Body of pancreas (tissue), 4 donors: ENCODE measurements around the gene TTC16. TPM values are rescaled to one million over a fixed set of nuclear protein-coding genes. Genes with fewer than 3 reads are reported as not detected.

Source experiments
- ATAC-seq: fragments of 150-250 bp; one replicate; pipeline ENCODE4 v1.9.1; 2016
- DNase-seq, 4 donors: peaks; one replicate each; pipeline ENCODE4 v3.0.0-alpha.2; 2019
- H3K27ac ChIP-seq, 4 donors: fragments of 200-600 bp; sonication (generic); 1 replicate in 3 of 4; 2 replicates in 1 of 4; pipeline versions ENCODE4 v1.5.1 to v1.6.1; 2016 to 2019; ENCODE audit warnings: mild to moderate bottlenecking in 1 of 4, mixed read lengths in 1 of 4, moderate library complexity in 1 of 4
- H3K27me3 ChIP-seq, 2 donors: fragments of 200-600 bp; sonication (generic); one replicate each; pipeline ENCODE4 v1.6.0; 2016; ENCODE audit warnings: mild to moderate bottlenecking in 1 of 2
- H3K36me3 ChIP-seq, 2 donors: fragments of 200-600 bp; sonication (generic); replicated peaks in 1 of 2; 2 replicates each; pipeline ENCODE4 v1.5.1; 2016; ENCODE audit warnings: low read depth in 2 of 2; ENCODE audit not compliant: insufficient read depth in 1 of 2
- H3K4me1 ChIP-seq: fragments of 200-600 bp; sonication (generic); one replicate; pipeline ENCODE4 v1.6.0; 2016
- H3K4me3 ChIP-seq, 2 donors: fragments of 200-600 bp; sonication (generic); 1 replicate in 1 of 2; 2 replicates in 1 of 2; pipeline ENCODE4 v1.5.1; 2016 to 2019
- H3K9me3 ChIP-seq, 3 donors: fragments of 200-600 bp; sonication (generic); 1 replicate in 2 of 3; 2 replicates in 1 of 3; pipeline ENCODE4 v1.5.1; 2016
- POLR2A ChIP-seq, 3 donors: fragments of 450-650 bp; IDR thresholded peaks; one replicate each; pipeline ENCODE4 v1.6.1; 2016; ENCODE audit warnings: antibody characterized with exemption in 3 of 3, mild to moderate bottlenecking in 2 of 3
- WGBS, 2 donors: methylation state at CpG; one replicate each; pipeline ENCODE4 v1.1.5; 2017; 5-methylcytosine and 5-hydroxymethylcytosine counted together
- intact Hi-C: fragments of 100-400 bp; cut with DNase I; formaldehyde crosslinking; loops from one replicate; pipeline ENCODE4 v1.15.1; 2023
- total RNA-seq, 2 donors: library from RNA; depleted of rRNA; stranded (reverse); fragments of >200 nt; gene quantifications; one replicate each; pipeline ENCODE4 v1.1.0, GENCODE V29; 2016
- TF ChIP-seq, protein P1 (sequence below), 7 experiments: fragments of 450-650 bp in 4 of 7; fragments of 200-600 bp in 3 of 7; sonication (generic) in 3 of 7; IDR thresholded peaks; one replicate each; pipeline ENCODE4 v1.5.1; 2016 to 2019; ENCODE audit warnings: antibody characterized with exemption in 7 of 7

Gene TTC16
- total RNA-seq, 2 donors from 2014 or later, result under 0.01 to 0.52 TPM

DNA sequence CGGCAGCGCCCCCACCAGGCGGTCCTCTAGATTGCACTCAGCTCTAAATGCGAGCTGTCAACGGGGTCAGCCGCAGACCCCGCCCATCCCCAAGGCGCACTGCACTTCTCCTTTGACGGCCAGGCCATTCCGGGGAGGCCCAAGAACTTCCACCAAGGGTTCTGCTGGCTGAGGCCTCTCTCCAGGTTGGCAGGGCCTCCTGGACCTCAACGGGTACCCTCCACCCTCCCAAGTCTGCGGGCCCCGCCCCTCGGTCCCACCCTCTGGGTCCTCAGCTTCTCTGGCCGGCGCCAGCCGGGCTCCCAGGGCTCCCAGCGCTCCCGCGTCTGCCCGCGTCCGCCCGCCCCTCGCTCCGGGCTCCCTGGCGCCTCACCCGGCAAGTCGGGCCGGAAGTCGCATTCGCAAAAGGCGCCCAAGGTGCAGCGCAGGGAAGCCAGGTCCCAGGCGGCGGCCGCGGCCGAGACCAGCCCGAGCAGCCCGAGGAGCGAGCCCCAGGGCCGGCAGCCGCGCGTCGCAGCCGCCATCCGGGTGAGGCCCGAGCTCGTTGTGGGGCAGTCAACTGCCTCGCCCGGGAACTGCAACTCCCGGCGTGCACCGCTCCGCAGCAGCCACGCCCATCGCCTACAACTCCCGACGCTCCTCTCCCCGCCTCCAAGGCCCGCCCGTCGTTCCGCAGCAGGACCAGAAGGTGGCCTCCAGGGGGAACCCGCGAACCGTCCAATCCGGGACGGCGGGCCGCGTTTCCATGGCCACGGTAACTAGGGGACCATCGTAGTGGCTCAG is 19.1 kb downstream of the TTC16 start, which contains the start of gene TOR2A:
Gene TOR2A, minus strand, starts transcription at position 548 of the 783 bp plus-strand sequence. Its CDS starts 24 bp downstream, at position 524.
- TF ChIP-seq, protein P1, sequence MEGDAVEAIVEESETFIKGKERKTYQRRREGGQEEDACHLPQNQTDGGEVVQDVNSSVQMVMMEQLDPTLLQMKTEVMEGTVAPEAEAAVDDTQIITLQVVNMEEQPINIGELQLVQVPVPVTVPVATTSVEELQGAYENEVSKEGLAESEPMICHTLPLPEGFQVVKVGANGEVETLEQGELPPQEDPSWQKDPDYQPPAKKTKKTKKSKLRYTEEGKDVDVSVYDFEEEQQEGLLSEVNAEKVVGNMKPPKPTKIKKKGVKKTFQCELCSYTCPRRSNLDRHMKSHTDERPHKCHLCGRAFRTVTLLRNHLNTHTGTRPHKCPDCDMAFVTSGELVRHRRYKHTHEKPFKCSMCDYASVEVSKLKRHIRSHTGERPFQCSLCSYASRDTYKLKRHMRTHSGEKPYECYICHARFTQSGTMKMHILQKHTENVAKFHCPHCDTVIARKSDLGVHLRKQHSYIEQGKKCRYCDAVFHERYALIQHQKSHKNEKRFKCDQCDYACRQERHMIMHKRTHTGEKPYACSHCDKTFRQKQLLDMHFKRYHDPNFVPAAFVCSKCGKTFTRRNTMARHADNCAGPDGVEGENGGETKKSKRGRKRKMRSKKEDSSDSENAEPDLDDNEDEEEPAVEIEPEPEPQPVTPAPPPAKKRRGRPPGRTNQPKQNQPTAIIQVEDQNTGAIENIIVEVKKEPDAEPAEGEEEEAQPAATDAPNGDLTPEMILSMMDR (IDR thresholded peaks at IDR 0.05), result peak; percentile 92 to 99 (median 99)
- TF ChIP-seq POLR2A (IDR thresholded peaks at IDR 0.05), result peak; percentile 77 to 80 (median 77)
- intact Hi-C loops, result loop anchor here (5.0 to 10.0 kb wide), 5 partner anchors 47 to 197 kb away; partner anchors contain the start of genes AK1 and PIP5KL1
- no peaks in the 10 kb centered on the region for H3K27me3 ChIP-seq
- H3K27ac ChIP-seq, result peak within 1 kb of the TSS; percentile 81 to 99 (median 93)
- ATAC-seq (peak; percentile 95), DNase-seq (peak; percentile 97 to 98 (median 98))
- WGBS, 2 donors, result 0% methylated on average over 8 to 68 of the region's 76 CpGs
- H3K9me3 ChIP-seq, result no peaks in the 10 kb centered on the region
- no peaks in the 10 kb centered on the region for H3K36me3 ChIP-seq
- H3K4me3 ChIP-seq, result peak within 1 kb of the TSS; percentile 63 to 70
- H3K4me1 ChIP-seq, result peaks cover 7% of the 10 kb centered on the region

DNA sequence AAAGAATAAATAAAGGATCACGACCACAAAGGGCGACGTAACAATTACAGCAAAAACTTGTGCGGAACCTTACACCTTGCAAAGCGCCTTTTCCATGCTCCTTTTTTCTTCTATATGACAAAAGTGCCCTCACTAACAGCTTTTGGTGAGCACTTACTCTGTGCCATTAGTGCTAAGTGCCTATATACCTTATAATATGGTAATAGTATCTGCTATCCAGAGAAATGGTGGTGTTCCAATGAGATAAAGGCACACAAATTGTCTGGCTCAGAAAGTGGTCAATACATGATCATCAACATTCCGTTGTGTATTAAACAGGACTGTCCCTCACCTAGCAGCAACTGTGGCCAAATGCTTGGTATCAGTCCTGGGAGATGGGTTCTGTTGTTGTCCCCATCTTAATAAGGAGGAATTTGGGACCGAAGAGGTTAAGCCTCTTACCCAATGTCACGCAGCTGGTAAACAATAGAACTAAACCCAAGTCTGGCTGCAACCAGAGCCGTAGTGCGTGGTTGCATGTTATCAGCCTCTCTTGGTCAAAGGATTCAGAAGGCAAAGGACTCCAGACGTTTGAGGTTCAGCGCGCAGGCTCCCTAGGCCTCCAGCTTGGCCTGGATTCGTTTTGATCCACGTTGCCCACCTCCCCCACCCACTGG is 19.8 kb downstream of the TTC16 start:
- no peaks in the 10 kb centered on the region for H3K36me3 ChIP-seq
- H3K27me3 ChIP-seq, result no peaks in the 10 kb centered on the region
- H3K4me1 ChIP-seq, result peaks cover 7% of the 10 kb centered on the region
- H3K4me3 ChIP-seq, result no peak overlapping the region
- H3K9me3 ChIP-seq, result no peaks in the 10 kb centered on the region
- WGBS, 2 donors, result 20 to 21% methylated on average over 12 to 15 of the region's 15 CpGs
- H3K27ac ChIP-seq, result peak overlapping the region in 2 of 4 donors; percentile 93 to 99
- ATAC-seq, result no peak
- no peak for TF ChIP-seq POLR2A (IDR thresholded peaks at IDR 0.05)
- TF ChIP-seq, protein P1 (IDR thresholded peaks at IDR 0.05), result no peak
- intact Hi-C loops, result loop anchor here (5.0 to 10.0 kb wide), 2 partner anchors 139 to 197 kb away; partner anchors contain the start of genes AK1 and PIP5KL1
- DNase-seq, result no peak

DNA sequence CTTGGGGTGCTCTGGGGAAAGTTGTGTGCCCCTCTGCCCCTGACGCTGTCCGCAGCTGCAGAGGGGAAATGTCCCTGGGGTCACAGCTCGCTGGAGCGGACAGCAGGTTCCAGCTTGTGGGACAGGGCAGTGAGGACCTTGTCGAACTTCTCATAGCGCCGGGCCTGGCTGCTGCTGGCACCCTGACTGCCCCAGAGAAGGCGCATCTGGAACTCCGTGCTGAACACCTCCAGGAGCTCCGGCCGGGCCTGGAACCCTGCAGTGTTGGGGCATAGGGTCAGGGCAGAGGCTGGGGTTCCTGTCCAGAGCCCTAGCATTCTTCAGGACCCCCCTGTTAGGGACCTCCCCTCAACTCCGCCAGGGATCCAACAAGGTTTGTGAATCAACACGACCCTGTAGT is 22.8 kb downstream of the TTC16 start:
- Histone ChIP-seq H3K9me3 (no peaks in the 10 kb centered on the region), H3K4me1 (peaks cover 23% of the 10 kb centered on the region), H3K4me3 (no peak overlapping the region), H3K27ac (no peak overlapping the region), H3K36me3 (no peaks in the 10 kb centered on the region), H3K27me3 (no peaks in the 10 kb centered on the region)
- intact Hi-C loops, result loop anchor here (5.0 to 10.0 kb wide), 2 partner anchors 136 to 194 kb away; partner anchors contain the start of genes AK1 and PIP5KL1
- DNase-seq (no peak), ATAC-seq (no peak)
- WGBS, 2 donors, result 73 to 75% methylated on average over 2 to 12 of the region's 13 CpGs
- TF ChIP-seq, protein P1 (IDR thresholded peaks at IDR 0.05), result no peak
- TF ChIP-seq POLR2A (IDR thresholded peaks at IDR 0.05), result no peak

DNA sequence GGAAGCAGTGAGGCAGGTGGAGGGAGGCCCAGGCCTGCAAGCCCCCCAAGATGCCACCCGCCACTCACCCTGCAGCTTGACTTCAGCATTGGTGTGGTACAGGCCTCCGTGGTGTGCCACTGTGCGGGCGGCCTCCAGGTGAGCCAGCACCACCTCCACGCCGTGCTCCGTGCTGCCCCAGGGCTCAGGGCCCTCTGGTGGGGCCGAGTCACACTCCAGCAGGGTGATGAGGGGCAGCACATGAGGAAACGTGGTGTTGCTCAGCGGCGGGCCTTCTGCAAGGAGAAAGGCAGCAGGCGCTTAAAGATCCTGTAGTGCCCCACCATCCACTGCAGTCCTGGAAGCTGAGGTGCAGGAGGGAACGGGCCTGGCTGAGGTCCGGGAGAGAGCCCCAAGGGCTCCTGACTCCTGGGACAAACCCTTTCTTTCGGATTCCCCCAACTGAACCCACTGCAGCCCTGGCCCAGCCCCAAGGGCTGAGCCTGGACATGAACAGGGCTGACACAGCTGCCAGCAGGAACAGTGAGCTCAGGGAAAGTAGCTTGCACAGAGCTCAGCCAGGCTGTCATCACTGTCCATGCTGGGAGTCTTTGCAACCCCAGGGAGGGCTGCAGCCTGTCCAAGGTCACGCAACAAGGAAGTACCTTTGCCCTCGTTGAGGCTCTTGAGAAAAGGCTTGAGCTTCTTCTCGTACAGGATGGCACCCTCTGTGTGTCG is 23.9 kb downstream of the TTC16 start:
- TF ChIP-seq POLR2A (IDR thresholded peaks at IDR 0.05), result no peak
- TF ChIP-seq, protein P1 (IDR thresholded peaks at IDR 0.05), result no peak
- intact Hi-C loops, result loop anchor here (5.0 to 10.0 kb wide), 3 partner anchors 135 to 265 kb away; partner anchors contain the start of genes AK1 and PIP5KL1

More for the DNA sequence above, 23.9 kb downstream of the TTC16 start:
- Histone ChIP-seq H3K9me3 (no peaks in the 10 kb centered on the region), H3K4me1 (peaks cover 15% of the 10 kb centered on the region), H3K27ac (no peak overlapping the region), H3K27me3 (no peaks in the 10 kb centered on the region), H3K4me3 (no peak overlapping the region), H3K36me3 (no peaks in the 10 kb centered on the region)
- ATAC-seq (no peak), DNase-seq (no peak)
- 70 to 78% methylated on average over 9 to 19 of the region's 19 CpGs for WGBS, 2 donors
